Panc1 (cell line): ENCODE data around the gene ARL14EPL.

Source experiments
- CTCF ChIP-seq: fragments of 450-650 bp; IDR thresholded peaks from 2 replicates; pipeline ENCODE4 v1.5.1; 2017; ENCODE audit warnings: mild to moderate bottlenecking
- POLR2AphosphoS5 ChIP-seq: IDR thresholded peaks from 2 replicates; pipeline ENCODE4 v1.6.1; 2012; ENCODE audit warnings: mild to moderate bottlenecking, low read depth, low read length, moderate library complexity
- REST ChIP-seq, 2 experiments: IDR thresholded peaks; 2 replicates each; pipeline ENCODE4 v1.6.1; 2011 to 2012; ENCODE audit warnings: low read depth in 2 of 2, control low read depth in 1 of 2, low read length in 1 of 2, mild to moderate bottlenecking in 1 of 2, moderate library complexity in 1 of 2; ENCODE audit not compliant: insufficient read depth in 1 of 2

- TF ChIP-seq CTCF (no peak), REST (IDR thresholded peaks at IDR 0.05; ENCODE audit: insufficient read depth in 1 of 2, low read depth in 2 of 2, low read length in 1 of 2) (no peak), POLR2AphosphoS5 (no peak)
Measured at GRCh38 chr5:116062352-116062751, 30.1 kb downstream of the ARL14EPL start.
